Measurements from ENCODE around the gene HS6ST3.

The HS6ST3 gene

DNA sequence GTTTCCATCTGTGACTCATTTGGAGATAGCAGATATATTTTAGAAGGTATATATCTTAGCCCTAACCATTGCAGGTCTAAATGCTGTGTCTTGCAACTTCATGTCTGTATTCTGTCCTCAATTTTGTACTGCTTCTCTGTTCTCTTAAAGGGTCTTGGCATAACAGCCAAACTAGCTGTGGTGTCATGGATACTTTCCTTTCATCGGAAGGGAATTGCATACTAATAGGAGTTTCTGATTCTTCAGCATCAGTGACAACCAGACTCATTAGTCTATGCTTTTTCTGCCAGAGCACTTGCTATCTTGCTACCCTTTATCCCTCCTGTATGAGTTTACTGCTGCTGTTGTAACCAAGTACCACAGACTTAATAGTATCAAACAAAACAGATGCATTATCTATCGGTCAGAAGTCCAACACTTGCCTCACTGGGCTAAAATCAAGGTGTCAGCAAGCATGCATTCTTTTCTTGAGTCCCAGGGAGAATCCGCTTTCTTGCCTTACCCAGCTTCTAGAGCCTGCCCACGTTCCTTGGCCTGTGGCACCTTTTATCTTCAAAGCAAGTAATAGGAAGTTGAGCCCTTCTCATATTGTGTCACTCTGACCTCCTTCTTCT is 253.1 kb downstream of the HS6ST3 start:
- no peak for DNase-seq

DNA sequence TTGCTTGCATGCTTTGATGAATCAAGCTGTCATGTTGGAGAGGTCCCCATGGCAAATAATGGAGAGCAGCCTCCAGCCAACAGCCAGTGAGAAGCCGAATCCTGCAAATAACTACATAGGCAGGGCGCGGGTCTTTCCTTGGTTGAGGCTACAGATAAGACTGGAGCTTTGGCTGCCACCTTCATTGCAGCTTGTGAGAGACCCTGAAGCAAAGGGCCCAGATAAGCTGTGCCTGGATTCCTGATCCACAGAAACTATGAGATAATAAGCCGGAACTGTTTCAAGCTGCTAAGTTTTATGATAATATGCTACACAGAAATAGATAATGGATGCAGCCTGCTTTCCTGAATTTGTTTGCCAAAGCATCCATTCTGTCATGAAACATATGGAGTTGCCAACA is 257.0 kb downstream of the HS6ST3 start:
- DNase-seq = no peak

DNA sequence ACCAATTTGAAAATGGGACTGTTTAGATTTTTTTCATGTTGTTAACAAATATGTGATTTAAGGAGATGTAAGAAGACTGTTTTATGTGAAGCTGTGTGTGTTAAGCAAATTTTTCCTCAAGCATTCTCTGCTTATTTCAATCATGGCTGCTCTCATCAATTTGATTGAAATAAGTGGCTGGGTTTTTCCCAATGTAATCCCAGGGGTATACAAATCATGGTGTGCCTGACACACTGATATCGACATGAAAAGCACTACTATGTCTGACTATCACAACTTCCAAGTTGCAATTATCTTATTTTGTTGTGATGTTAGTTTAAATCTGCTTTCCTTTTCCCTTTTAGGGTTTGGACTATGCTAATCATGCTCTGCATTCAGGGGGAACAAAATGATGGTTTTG is 283.7 kb downstream of the HS6ST3 start:
- no peak for DNase-seq

DNA sequence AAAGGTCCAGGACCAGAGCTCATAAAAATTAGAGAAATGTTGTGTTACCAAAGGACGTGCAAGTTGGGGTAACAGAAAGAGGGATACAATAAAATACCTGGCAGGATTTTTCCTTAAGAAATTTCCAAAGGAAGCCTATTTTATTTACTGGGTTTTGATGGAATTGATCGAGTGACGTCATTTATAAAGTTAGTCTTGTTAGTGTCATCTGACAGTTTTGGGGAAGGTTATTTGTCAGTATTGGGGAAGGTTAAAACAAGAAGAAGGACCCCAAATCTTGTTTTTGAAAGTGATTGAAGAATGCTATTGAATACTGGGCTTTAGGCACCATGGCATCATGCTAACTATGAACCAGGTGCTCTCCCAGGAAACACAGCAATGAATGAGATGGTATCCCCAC is 287.9 kb downstream of the HS6ST3 start:
- no peak for DNase-seq

DNA sequence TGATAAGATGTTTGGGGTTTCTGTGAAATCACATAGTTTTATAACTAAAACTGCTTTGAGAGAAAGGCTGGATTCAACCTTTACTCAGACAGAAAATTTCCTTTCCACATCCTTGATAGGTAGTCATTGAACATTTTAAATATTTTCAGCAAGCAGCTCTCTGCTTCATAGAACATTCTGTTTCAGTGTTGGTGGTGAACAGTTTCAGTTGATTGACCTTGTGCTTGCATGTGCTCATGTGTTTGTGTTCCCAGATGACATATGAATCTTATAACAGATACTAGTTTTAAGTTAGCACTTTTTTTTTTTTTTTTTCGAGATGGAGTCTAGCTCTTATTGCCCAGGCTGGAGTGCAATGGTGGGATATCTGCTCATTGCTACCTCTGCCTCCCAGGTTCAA is 290.1 kb downstream of the HS6ST3 start:
- DNase-seq = no peak

DNA sequence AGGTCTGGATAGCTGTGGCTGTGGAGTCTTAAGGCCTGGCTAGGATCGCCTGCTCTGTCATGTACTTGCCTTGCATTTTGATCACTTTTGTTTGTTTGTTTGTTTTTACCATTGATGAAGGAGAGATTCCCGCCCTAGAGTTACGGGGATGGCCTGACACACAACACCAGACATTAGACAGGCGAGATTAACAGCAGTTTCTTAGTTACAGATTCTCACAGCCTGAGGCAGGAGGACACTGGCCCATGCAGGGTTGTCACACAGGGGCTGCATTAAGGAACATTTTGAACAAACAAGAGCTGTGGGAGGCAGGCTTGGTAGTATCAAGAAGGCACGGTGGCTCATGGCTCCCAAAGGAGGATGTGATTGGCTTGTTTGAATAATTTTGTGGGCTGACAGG is 291.8 kb downstream of the HS6ST3 start:
- DNase-seq = no peak

DNA sequence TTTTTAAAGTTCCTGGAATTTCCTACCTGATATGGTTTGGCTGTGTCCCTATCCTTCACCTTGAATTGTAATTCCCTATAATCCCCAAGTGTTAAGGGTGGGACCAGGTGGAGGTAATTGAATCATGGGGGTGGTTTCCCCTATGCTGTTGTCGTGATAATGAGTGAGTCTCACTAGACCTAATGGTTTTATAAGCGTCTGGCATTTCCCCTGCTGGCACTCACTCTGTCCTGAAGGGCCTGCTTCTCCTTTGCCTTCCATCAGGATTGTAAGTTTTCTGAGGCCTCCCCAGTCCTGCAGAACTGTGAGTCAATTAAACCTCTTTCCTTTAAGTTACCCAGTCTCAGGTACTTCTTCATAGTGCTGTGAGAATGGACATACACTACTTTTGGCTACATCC is 298.7 kb downstream of the HS6ST3 start:
- DNase-seq = no peak

DNA sequence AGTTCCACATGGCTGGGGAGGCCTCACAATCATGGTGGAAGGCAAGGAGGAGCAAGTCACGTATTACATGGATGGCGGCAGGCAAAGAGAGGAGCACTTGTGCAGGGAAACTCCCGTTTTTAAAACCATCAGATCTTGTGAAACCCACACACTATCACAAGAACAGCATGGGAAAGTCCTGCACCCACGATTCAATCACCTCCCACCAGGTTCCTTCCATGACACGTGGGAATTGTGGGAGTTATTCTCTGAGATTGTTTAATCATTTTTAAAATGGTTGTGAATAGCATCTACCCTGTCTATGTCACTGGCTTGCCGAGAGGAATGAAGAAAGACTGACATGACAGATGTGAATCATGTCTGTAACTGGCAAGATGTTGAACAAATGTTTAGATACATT is 301.7 kb downstream of the HS6ST3 start:
- DNase-seq = no peak

DNA sequence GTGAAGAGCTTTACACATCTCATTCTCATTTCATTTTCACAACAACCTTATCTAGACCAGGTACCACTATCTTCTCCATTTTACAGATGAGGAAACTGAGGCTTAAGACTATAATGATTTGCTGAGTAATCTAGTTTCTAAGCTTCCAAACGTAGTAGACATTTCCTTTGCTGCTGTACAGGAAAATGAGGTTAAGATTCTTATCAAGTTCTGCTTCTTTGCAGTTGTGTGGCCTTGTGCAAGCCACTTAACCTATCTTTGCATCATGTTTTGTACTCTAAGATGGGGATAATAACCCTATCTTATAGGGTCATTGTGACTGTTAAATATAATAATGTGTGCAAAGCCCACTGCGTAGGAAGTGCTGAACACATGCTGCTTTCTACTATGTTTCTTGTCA is 307.9 kb downstream of the HS6ST3 start:
- DNase-seq = no peak

DNA sequence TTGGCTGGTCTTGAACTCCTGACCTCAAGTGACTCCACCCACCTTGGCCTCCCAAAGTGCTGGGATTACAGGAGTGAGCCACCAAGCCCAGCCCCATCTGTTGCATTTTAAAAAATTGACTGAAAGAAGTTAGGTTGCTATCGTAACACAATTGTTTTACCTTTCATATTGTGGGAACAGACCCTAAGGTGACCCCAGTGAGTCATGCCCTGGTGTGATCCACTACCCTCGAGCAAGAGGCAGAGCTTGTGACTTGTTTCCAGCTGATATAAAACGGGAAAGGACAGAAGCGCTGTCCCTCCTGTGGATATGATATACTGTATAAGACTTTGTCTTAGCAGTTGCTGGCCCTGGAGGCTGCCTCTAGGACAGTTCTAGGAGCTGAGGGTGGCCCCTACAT is 308.6 kb downstream of the HS6ST3 start:
- DNase-seq = no peak

DNA sequence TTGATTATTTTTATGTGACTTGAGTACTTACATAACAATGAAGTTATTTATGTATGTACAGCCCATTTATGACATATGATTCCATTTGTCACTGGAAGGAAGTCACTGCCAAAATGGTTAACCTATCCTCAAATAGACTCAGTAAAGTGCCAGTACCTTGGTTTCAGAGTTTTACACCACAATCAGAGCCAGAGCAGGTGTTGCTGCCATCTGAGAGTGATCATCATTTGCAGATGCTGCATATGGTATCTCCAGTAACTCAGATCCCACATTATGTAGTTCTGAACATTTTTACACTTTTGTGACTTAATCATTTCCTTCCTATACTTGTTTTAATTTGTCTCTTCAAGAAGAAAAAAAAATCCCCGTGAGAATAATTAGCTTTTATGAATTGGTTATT is 313.3 kb downstream of the HS6ST3 start:
- no peak for DNase-seq

DNA sequence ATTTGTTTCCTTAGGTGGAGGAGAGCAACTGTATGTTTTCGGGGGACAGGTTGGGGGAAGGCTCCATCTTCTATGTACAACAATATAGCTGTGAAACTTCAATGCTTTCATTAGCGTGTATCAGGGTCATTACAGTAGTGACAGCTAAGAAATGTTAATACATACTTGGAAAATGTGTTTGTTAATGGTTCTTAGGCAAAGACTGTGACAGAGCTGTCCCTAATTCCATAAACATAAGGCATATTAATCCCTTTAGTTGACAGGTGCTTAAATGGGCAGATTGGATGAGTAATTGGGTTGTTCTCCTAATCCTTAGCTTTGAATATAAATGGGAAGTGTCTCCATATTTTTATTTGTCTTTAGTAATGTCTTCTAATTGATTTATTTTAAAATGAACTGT is 313.7 kb downstream of the HS6ST3 start:
- no peak for DNase-seq

DNA sequence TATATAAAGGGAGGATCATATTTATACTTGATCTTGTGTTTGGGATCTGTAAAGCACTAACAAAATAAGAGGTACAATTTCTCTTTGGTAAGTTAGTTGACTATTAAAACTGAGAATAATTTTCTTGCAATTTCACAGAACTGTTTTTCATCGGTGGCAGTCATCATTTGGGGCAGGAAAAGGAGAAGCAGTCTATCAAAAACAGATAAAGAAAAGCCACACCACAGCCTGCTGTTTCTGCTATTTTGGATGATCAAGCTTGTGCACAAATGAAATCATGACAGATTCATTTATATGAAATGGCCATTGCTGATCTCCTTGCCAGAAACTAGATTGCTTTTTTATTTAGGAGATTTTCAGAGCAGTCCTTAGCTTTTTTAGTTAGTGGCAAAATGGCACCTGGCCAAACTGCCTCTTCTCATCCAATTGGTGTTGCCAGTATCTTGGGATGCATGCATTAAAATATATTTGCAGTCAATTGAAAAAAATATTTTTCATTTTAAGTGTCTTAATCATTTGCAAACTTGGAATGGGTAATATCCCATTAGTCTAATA is 326.0 kb downstream of the HS6ST3 start:
- DNase-seq = no peak

DNA sequence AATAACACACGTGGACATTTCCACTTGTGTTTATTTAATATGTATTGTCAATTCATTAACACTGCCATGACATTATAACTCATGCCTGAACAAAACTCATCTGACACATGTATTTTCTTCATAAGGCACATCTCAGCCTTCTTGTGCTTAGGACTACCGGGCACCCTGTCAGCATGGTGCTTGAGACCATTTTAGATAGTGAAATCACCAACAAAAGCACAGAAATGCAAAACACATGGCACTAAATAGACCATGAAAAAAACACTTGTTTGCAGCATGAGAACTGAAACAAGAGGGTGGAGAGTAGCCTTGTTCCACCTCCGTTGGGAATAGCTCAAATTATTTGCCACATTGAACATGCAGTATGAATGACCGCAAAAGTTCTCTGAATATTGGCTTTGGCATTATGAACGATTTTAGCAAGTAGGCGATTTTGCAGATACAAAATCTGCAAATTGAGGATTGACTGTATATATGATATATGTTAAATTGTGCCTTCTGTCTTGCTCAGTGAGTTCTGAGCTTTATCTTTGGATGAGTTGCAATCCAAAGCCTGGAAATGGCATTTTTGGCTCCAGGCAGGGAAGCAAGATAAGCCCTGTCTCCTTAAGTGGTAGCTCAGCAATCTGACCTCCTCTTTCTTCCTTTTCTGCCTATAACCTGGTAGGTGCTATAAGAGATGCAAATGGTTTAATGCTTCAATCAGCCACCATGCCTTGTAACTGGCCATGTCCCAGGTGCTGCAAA is 328.2 kb downstream of the HS6ST3 start:
- DNase-seq = no peak

DNA sequence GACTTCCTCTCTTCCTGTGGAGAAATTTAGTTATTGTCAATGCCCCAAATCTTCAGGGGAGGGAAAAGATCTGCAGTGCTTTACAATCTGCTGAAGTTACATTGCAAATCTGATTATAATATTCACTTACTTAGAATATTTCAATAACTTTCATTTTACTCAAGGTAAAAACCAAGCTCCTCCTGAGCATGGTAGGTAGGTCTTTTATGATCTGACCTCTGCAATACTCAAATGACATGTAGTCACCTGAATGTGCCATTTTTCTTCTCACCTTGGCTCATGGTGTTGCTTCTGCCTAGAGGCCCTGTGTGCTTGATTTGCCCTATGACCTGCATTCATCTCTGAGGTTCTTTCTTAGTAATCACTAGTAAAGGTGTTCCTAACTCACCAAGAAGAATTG is 331.4 kb downstream of the HS6ST3 start:
- no peak for DNase-seq

DNA sequence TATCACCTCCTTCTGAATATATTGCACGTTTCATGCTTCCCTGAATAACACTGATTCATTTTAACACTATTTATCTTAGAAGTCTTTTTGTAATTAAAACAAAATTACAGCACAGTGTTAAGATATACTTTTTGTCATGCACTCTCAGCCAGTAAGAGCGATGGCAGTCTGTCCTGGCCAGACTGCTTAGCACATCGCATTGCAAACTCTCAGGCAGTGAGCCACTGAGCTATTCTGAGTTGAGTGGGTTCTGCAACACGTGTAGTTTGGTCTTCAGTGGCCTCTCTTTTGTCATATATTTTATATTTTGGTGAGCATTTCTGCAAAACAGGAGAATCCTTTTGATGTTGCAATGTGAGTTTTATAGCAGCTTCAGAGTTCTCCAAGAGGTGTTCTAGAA is 332.1 kb downstream of the HS6ST3 start:
- DNase-seq = no peak

DNA sequence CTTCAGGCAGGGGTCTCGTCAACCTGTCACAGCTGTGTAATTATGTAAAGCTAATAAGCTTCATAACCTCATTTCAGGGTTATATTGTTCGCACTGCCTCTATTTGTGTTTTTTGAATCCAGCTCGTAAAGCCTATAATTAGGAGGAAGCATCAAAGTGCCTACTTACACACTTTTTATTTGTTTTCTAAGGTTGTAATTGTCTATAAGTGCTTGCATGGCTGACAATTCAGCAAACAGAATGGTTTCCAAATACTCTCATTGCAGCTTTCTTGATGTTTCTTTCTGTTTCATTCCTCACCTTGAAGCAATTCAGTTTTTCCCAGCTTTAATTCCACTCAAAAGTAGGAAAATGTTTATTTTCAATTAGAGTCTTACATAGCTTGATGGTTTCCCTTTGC is 336.3 kb downstream of the HS6ST3 start:
- no peak for DNase-seq

DNA sequence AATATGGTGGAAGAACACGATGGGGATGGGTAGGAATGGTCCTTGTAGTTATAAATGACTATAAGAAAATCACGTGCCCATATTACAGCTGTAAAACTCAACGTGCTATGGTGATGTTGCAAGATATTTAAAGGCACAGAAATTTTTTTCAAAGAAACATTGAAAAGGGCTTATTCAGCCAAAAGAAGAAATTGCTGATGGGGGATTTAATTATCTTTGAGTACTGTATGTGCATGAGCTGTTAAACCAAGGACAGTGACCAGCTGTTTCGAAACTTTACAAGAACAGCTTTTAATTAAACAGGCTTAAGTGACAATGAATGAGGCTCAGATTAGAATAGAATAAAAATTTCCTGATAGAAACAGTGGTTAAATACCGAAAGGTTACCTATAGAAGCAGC is 339.0 kb downstream of the HS6ST3 start:
- DNase-seq = no peak

DNA sequence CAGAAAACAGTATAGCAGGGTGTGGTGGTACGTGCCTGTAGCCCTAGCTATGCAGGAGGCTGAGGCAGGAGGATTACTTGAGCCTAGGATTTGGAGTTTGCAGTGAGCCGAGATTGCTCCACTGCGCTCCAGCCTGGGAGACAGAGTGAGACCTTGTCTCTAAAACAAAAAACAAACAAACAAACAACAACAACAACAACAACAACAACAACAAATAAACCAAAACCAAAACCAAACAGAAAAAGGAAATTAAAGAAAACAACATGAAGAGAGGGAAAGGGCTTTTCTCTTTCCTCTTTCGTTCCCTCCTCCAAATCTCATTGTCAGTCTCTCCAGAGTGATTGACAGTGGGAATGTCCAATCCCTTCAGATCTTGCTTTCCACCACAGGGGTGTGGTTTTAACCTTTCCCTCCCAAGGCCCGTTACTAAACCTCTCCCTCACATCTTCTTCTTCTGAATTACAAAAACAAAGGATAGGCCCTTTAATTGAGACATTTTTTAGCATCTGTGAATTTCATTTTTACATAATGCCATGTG is 341.2 kb downstream of the HS6ST3 start:
- no peak for DNase-seq

DNA sequence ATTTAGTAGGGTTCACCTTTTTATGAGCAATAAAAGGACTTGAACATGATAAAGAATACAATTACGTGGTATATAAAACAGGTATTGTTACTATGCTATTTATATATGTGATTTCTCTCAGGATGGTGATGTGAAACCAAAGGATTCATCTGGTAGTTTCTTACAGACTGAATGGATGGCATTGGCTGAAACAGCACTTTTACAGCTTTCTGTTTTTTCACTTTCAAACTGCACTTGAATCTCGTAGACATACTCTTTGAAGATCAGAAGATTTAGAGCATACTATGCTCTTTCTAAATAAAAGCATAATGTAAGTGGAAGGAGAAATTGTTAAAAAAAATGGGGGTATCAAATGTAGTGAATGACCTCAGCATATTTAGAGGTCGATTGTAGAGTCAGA is 354.8 kb downstream of the HS6ST3 start:
- no peak for DNase-seq

DNA sequence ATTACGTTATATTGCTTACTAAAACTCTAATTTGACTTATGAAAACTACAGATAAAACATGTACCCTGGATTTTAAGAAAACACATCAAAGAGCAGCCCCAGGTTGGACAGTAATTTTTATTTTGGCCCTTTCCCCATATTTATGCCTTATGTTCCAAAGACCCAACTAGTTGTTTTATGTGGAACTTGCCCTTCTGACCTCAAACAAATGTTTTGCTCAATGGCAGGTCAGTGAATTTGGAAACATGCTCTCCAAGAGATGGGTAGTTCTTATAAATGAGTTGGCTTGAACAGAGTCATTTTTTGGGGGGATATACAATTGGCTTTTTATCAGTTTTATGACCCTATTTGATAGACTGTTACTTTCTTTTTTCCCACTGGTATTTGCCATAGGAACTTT is 360.0 kb downstream of the HS6ST3 start:
- no peak for DNase-seq

DNA sequence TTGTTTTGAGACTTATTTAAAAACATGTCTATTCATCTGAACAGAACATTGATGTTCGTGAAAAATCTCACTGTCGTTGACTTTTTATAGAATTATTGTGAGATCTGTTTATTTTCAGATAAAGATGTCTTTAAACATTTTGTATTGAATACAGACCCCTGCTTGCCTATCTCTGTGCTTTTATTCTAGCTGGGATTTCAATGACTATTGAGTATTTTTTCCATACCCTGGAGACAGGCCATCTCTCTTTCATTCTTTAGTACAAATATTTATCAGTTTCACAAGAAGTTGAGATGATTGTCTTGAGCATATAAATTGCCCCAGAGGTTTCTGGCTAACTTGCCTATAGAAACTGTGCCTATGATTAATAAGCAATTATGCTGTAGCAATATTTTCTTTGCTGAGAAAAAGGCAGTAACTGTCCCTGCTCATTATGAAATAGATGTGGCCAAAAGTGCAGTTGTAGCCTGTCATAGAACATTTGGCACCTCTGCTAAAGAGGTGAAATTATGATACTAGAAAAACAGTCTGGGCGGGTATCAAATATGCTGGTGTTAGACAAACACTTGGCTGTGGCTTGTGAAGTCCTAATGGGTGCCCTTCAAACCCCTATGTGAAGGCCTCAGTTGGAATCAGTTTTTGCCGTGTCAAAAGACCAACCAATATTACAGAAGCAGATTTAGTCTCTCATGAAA is 360.6 kb downstream of the HS6ST3 start:
- DNase-seq = no peak

DNA sequence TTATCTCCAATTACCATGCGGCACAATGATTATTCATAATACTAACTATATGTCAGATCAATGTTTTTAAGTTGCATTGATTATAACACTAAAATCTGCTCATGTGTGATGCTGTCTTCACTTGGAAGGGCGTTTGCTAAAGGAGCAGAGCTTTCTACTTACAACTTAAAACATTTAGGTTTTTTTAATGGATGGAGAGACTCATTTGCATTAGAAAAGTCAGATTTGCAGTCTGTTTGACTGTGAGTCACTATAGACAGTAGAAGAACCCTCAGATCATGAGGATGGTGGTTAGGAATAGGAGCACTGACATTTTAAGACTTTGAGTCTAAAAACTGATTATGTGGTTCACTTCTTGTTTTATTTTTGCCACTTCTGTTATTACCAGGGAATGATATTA is 364.6 kb downstream of the HS6ST3 start:
- no peak for DNase-seq

DNA sequence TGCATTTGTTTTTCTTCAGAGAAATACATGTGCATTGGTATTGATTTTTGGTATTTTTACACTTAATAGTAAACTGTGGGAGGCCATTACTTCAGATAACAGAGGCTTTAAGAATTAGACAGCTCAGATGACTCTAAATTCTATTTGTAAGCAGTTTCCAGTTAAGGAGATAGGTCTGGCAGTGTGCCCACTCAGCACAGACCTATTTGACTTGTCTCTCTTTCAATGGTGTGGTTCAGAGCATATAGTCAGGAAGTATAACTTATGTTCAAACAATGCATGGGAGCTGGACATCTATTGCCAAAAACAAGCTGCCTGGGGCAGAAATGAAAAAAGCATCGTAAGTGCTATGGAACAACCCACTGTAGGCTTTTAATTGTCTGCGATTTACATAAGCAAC is 370.7 kb downstream of the HS6ST3 start:
- DNase-seq = no peak
